GM19395 (cell line): ENCODE results near the gene CDH18.
"Not testable (repeated sequence)": the region's sequence is repeated elsewhere in the genome, so short reads cannot be mapped to it uniquely, and the experiment has no call there.

Experiments
- ATAC-seq: cut with Tn5 transposase; IDR thresholded peaks from one replicate; pipeline ENCODE4 v1.9.1; 2021; ENCODE audit warnings: mild to moderate bottlenecking, moderate library complexity; ENCODE audit not compliant: unreplicated experiment

Gene CDH18

DNA sequence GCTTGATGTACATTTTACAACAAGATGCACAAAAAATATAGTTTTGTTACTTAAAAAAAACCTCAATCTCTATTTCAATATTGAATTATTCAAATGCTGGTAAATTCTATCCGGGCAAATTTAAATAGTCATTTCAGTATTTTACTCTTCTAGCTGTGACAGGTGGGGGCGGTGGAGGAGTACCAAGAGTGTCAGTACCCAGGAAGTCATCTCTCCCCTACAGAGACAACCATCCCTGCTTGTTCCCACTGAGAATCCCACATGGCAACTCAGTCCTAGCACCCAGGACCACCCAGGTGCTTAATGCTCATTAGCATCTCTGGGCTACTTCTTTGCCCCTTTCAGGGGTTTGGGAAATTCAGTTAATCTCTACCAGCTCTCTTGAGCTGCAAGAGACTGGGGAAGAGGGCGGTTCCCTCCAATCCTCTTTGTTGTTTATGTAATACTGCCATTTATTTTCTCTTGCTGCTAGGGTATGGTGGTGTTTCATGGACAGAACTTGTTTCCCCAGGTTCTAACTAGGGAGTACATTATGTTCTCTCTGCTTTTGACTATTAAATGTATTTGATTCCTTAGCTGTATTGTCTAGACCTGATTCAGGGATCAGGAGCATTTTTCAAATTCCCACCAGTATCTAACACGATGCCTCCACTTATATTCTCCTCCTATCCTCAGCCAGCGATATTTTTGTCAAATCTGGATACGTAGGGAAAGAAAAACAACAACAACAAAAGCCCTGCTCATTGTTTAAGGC is 122.5 kb downstream of the CDH18 start:
- ATAC-seq: no peak

DNA sequence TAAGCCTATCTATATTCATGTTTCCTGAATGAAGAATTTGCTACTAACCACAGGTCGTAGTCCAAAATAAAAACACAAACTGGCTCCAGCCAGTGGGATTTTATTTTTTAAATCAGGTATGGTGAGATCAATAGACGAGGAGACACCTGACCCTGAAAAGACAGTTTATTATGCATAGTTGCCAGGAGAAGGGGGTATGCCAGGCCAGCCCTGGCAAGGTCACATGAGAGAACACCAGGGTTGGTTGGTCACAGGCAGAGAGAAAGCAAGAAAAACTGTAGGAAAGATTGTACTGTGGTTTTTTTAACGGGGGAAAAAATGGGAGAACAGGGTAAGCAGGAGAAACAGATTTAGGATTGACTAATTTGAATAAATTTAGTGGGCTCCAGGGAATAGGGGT is 125.3 kb downstream of the CDH18 start:
- ATAC-seq: no peak

GRCh38 chr5:19859020-19859419 is 129.0 kb downstream of the CDH18 start:
- no peak for ATAC-seq

GRCh38 chr5:19855931-19856330 is 132.1 kb downstream of the CDH18 start:
- no peak for ATAC-seq

DNA sequence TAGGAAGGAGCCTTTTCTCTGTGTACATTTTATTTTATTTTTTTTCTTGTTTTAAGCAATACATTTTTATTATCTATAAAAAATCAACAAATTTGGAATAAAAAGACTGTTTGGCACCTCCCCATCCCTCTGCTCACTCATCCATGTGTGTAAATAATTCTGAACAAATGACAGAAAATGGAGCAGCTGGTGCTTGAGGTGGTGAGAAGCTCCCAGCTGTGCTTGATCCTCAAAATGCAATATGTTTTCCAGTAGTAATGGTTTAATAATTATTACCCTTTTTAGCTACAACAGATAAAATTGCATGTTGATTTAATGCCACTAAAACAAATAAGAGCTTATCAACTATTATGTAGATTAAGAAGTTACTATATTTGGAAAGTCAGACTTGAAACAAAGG is 132.5 kb downstream of the CDH18 start:
- ATAC-seq: no peak

DNA sequence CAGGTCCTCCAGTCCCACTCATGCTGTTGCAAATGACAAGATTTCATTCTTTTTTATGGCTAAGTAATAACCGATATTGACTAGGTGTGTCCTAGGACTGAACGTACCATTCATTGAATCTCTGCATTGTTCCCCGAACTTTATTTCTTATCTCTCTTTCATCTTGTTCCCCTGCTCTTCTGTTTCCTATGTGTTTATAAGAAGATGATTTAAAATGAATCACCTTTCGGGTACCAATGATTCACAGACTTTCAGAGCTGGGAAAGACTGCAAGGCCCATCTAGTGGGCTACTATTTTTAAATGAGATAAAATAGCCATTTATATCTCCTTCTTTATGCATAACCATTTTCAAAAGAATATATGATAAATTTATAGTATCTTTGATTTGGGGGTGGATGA is 133.0 kb downstream of the CDH18 start:
- ATAC-seq: no peak

- ATAC-seq: no peak
Measured at GRCh38 chr5:19853616-19854240, 134.3 kb downstream of the CDH18 start.

DNA sequence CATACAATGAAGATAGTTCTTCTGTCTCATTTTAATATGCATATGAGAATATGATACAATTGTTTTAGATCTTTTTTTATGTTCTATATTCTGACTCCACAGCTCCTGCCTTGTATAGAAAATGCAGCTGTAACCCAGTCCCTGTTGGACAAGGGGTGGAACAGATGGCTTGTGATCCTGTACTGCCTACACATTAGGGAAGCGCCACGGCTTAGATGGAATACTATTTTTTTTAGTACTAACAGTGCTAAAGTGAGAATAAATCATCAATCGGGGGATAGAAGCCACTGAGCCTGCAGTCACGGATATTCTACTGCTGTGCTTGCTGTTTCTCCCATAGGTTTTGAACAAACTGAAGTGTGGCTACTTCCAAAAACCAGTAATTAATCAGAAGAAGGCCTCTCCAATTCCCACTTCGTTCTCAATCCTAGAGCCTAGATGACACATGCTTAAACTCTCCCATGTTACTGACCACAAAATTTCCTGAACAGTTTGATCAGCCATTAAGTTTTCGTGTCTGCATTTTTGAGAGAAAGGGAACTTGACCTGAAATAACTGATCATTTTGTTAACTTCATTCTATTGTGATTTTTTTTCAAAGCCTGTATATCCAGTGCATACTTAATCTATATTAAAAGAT is 150.3 kb downstream of the CDH18 start:
- ATAC-seq: no peak

DNA sequence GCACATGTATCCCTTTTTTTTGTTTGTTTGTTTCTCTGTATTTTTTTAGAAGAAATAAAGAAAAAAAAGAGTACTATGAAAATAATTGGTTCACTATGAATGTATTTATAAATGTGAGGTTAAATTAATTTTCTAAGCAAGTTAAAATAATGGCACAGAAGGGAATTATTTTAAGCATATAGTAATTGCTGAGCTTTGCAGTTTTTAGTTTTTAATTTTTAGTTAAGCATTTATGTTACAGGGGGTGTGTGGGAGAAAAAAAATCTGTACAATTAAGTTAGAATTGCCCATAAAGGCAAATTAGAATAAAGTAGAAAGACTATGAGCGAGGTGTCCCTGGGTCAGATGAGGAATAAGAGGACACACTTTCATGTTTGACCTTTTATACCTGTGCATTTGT is 152.6 kb downstream of the CDH18 start:
- ATAC-seq: no peak

- ATAC-seq: not testable (repeated sequence)
Measured at GRCh38 chr5:19812720-19813119, 175.3 kb downstream of the CDH18 start.

GRCh38 chr5:19806756-19807155 is 181.2 kb downstream of the CDH18 start:
- ATAC-seq: no peak

- no peak for ATAC-seq
Measured at GRCh38 chr5:19802686-19803085, 185.3 kb downstream of the CDH18 start.

DNA sequence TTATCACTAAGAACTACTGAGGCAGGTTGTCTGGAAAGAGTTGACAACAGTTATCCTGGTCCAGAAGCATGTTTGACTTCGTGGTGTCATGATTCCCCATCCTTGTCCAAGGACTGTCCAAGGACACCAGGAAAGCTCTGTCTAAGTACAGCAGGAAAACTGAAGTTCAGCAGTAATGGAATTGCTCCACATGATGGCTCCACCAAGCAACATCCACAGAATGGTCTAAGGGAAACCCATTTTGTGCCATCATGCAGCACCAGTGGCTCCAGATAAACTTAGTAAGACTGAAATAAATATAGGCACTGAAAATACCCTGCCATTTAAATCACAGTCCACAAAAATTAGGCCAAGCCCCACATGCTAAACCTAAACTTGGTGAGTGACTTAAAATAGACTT is 192.8 kb downstream of the CDH18 start:
- no peak for ATAC-seq

DNA sequence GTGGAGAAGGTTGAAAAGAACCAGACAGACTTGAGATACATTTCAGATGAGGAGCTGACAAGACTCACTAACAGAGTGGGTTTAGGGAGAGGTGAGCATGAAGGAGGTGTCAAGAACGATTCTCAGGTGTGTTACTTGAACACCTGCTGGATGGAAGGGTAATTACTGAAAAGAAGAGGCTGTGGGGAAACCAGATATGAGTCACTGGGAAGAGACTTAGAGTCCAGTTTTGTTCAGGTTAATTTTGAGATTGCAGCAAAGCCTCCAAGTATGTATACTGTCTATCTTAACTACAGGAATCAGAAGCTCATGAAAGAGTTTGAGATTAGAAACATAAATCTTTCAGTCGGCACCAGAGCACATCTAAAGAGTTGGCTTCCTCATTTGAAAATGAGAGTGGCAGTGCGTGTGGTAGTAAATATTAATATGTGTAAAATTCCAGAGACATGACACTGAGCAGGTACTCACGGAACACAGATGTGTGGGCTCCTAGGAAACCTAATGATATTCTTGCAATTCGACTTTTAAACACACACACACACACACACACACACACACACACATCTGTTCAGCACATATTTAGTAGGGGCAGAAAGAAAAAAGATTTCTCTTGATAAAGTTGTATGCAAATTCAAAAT is 197.1 kb downstream of the CDH18 start:
- no peak for ATAC-seq

DNA sequence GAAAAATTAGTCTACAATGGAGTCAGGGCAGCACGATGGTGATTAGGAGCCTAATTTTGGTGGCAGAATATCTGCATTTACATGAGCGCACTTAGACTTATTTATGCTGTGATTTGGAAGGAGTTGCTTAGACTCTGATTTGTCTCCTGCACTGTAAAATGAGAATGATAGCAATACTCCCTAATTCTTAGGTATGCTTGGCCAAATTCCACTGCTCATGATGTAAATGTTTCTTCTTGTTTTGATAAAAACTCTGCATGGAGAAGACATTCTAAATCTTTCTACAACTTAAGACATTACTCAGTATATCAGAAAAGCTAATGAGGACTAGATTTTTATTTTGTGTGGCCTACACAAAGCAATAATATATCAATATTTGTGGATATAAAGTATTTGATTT is 205.4 kb downstream of the CDH18 start:
- ATAC-seq: no peak

DNA sequence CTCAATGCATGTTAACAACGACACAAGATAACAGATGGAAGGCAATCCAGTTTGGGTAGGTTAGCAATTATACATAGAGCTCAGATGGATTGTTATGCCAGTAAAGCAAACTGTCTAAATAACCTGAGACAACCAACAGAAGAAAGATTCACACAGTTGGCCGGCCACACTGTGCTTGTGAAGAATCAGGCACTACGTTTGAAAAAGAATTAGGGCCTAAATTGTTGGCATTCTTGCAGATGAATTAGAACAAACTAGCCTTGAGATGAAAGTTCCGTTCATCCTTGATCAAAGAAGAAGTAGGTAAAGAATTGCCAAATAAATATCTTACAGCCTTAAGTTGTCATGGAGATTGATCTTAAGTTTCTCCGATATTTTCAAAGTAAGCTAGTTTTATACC is 210.6 kb downstream of the CDH18 start:
- no peak for ATAC-seq

GRCh38 chr5:19776886-19777285 is 211.1 kb downstream of the CDH18 start:
- not testable (repeated sequence) for ATAC-seq

DNA sequence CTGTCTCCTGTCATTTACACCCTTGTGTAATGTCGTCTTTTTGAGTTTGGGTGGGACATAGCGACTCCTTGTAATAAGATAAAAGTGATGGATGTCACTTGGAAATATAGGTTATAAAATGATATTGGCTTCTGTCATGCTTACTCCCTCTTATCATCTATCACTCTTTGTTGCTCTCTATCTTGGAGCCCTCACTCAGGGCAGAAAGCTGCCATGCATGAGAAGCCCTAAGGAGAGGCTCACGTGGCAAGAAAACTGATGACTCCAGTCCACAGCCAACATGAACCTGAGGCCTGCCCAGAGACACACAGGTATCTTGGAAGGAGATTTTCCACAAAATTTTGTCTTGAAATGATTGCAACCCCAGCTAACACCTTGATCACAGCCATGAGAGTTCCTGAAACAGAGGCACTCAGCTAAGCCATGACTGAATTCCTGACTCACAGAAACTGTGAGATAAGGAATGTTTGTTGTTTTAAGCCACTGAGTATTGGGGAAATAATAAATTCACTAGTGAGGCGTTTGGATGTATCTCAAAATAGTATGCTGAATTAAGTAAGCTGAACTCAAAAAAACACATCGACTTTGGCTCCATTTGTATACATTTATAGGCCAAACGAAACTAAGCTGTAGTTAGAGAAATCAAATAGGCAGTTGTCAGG is 216.7 kb downstream of the CDH18 start:
- ATAC-seq: no peak

DNA sequence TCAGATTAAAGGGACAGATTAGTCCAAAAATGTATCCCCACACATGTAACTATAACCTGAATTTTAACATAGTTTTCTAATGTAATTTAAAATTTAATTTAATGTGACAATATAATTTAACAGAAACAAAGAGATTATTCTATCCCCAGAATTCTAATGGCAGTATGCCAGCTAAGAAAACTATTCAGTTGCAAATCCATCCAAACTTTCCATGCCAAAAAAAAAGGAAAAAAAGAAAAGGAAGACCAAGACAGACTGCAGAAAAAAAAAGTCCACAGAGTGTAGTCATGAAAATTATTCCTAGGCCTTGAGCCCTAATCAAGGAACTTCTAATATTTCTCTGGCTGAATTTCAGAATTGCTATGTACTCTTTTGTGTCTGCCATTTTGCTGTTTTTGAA is 217.6 kb downstream of the CDH18 start:
- no peak for ATAC-seq

DNA sequence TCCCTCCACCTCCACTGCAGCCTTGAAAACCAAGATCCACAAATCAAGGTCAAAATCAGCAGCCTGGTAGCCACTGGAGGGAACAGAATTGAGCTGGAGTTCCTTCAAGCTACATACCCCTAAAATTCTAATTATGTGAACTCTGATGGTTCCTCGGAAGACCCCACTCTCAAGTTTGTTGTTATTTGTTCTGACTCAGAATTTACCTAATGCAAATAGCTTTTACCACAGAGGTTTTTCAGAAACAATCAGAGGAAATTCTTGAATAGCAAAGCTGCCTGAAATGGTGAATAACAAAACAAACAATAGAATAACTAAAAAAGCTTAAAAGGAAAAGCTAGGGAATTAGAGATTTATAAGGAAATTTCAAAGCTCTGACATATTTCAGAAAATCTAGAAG is 220.0 kb downstream of the CDH18 start:
- no peak for ATAC-seq

GRCh38 chr5:19753579-19753978 is 234.4 kb downstream of the CDH18 start:
- ATAC-seq: no peak
